ENCODE measurements around the gene TJP1. TPM values are rescaled to one million over a fixed set of nuclear protein-coding genes. Genes with fewer than 3 reads are reported as not detected.

The TJP1 gene
- total and polyA plus RNA-seq, 9 of the 15 experiments (the other 6 are each of a cell fraction or from before 2014, with no cell fraction given) = 9.1 to 39.3 (median 28.0) TPM

- Histone ChIP-seq H3K4me1 (replicated peaks in 1 of 2; ENCODE audit: control insufficient read depth in 2 of 2, insufficient read depth in 2 of 2, low read length in 2 of 2) (peaks cover 14 to 24% of the 10 kb centered on the region in 2 experiments), H2AFZ (ENCODE audit: low read depth, low read length) (no peak overlapping the region), H4K20me1 (replicated peaks; ENCODE audit: control insufficient read depth, insufficient read depth, low read length) (no peaks in the 10 kb centered on the region), H3K9ac (ENCODE audit: insufficient read depth in 1 of 2, low read depth in 2 of 2, low read length in 2 of 2) (no peak overlapping the region), H3K4me2 (ENCODE audit: insufficient read depth, low read length) (no peak overlapping the region), H3K27me3 (ENCODE audit: control insufficient read depth in 2 of 2, insufficient read depth in 2 of 2, low read length in 2 of 2) (peaks cover 8 to 31% of the 10 kb centered on the region in 2 experiments; a peak in 4 of 5 replicates), H3K36me3 (ENCODE audit: control insufficient read depth, insufficient read depth, low read length) (no peaks in the 10 kb centered on the region), H3K4me3 (no peak overlapping the region), H3K79me2 (ENCODE audit: control insufficient read depth, insufficient read depth, low read length) (no peaks in the 10 kb centered on the region), H3K9me3 (replicated peaks; ENCODE audit: control insufficient read depth, insufficient read depth, low read depth, low read length) (no peaks in the 10 kb centered on the region), H3K9me1 (ENCODE audit: control insufficient read depth, insufficient read depth, low read length) (no peaks in the 10 kb centered on the region), H3K27ac (ENCODE audit: extremely low read depth, low read depth, low read length) (no peak overlapping the region)
- BruUV-seq (replicated peaks) = no TSS peak
- intact Hi-C loops (cut with micrococcal nuclease) (no loop called here), in situ Hi-C loops (cut with MboI) (no loop called here)
- FAIRE-seq (no peak), DNase-seq (ENCODE audit: extremely low read depth in 1 of 4, low spot score in 3 of 4) (no peak), ATAC-seq (no peak)
- WGBS (ENCODE audit: insufficient coverage, low coverage, missing lambda C conversion rate) = 4% methylated on average over 2 of the region's 4 CpGs
- CTCF ChIA-PET (ENCODE audit: low intra/inter-chr PET ratio) = no interaction called here
- POLR2A ChIA-PET = interaction anchor here (0.6 kb wide), 1 partner anchor 345 kb away, joined by 3 read pairs; no protein-coding TSS in a partner anchor
- TF ChIP-seq FOXP1 (CRISPR knock-in tag; IDR thresholded peaks at IDR 0.05) = no peak
- no peak for TF ChIP-seq IFI16 (CRISPR knock-in tag; IDR thresholded peaks at IDR 0.05)
- TF ChIP-seq ZNF77 (CRISPR knock-in tag; IDR thresholded peaks at IDR 0.05) = no peak
- peak; percentile 69 for TF ChIP-seq ZFP36 (IDR thresholded peaks at IDR 0.05; ENCODE audit: low read depth, low read length, partially characterized antibody)
Measured at GRCh38 chr15:29677455-29677854, 144.8 kb downstream of the TJP1 start.

GRCh38 chr15:29676961-29677402 is 145.3 kb downstream of the TJP1 start:
- Histone ChIP-seq H3K4me1 (replicated peaks in 1 of 2; ENCODE audit: control insufficient read depth in 2 of 2, insufficient read depth in 2 of 2, low read length in 2 of 2) (peaks cover 17 to 24% of the 10 kb centered on the region in 2 experiments), H4K20me1 (replicated peaks; ENCODE audit: control insufficient read depth, insufficient read depth, low read length) (no peaks in the 10 kb centered on the region), H3K9me3 (replicated peaks; ENCODE audit: control insufficient read depth, insufficient read depth, low read depth, low read length) (no peaks in the 10 kb centered on the region), H3K27ac (ENCODE audit: extremely low read depth, low read depth, low read length) (no peak overlapping the region), H2AFZ (ENCODE audit: low read depth, low read length) (no peak overlapping the region), H3K36me3 (ENCODE audit: control insufficient read depth, insufficient read depth, low read length) (no peaks in the 10 kb centered on the region), H3K9ac (ENCODE audit: insufficient read depth in 1 of 2, low read depth in 2 of 2, low read length in 2 of 2) (no peak overlapping the region), H3K27me3 (ENCODE audit: control insufficient read depth in 2 of 2, insufficient read depth in 2 of 2, low read length in 2 of 2) (peaks cover 8 to 27% of the 10 kb centered on the region in 2 experiments; a peak in 4 of 5 replicates), H3K4me2 (ENCODE audit: insufficient read depth, low read length) (no peak overlapping the region), H3K9me1 (ENCODE audit: control insufficient read depth, insufficient read depth, low read length) (no peaks in the 10 kb centered on the region), H3K4me3 (no peak overlapping the region), H3K79me2 (ENCODE audit: control insufficient read depth, insufficient read depth, low read length) (no peaks in the 10 kb centered on the region)
- intact Hi-C loops (cut with micrococcal nuclease) (no loop called here), in situ Hi-C loops (cut with MboI) (no loop called here)
- no TSS peak for BruUV-seq (replicated peaks)
- POLR2A ChIA-PET = interaction anchor here (0.6 kb wide), 1 partner anchor 345 kb away, joined by 3 read pairs; no protein-coding TSS in a partner anchor
- CTCF ChIA-PET (ENCODE audit: low intra/inter-chr PET ratio) = no interaction called here
- DNase-seq (ENCODE audit: extremely low read depth in 1 of 4, low spot score in 3 of 4) (no peak), ATAC-seq (no peak), FAIRE-seq (no peak)
- WGBS (ENCODE audit: insufficient coverage, low coverage, missing lambda C conversion rate) = 16% methylated on average over 8 of the region's 8 CpGs
- TF ChIP-seq TCFL5 (CRISPR knock-in tag; conservative IDR thresholded peaks at IDR 0.05) = no peak
- no peak for TF ChIP-seq XRCC3 (IDR thresholded peaks at IDR 0.05)
- no peak for TF ChIP-seq ARID3B (CRISPR knock-in tag; IDR thresholded peaks at IDR 0.05; ENCODE audit: borderline replicate concordance)
- no peak for TF ChIP-seq SMC3 (conservative IDR thresholded peaks at IDR 0.05; ENCODE audit: insufficient read depth, low read depth, low read length)
- TF ChIP-seq GTF2E2 (tag; IDR thresholded peaks at IDR 0.05) = no peak
- no peak for TF ChIP-seq LARP7 (IDR thresholded peaks at IDR 0.05)
- TF ChIP-seq ZNF143 (CRISPR knock-in tag; IDR thresholded peaks at IDR 0.05) = no peak
- no peak for TF ChIP-seq ELF4 (CRISPR knock-in tag; IDR thresholded peaks at IDR 0.05)
- no peak for TF ChIP-seq ZNF280B (CRISPR knock-in tag; IDR thresholded peaks at IDR 0.05)
- TF ChIP-seq ZNF778 (CRISPR knock-in tag; IDR thresholded peaks at IDR 0.05) = no peak
- TF ChIP-seq TBL1XR1 (IDR thresholded peaks at IDR 0.05; ENCODE audit: low read length in 2 of 2) = no peak
- TF ChIP-seq CBFB (CRISPR knock-in tag; IDR thresholded peaks at IDR 0.05) = no peak
